ENCODE measurements around the gene TTC23L.

GRCh38 chr5:34876275-34876674 is 37.3 kb downstream of the TTC23L start:
- no peak for TF ChIP-seq POLR2A (IDR thresholded peaks at IDR 0.05; ENCODE audit: low read length)
- TF ChIP-seq GATA1 (IDR thresholded peaks at IDR 0.05; ENCODE audit: low read depth, low read length) = no peak
